GM18870 (cell line): ENCODE results near the gene SLC9C1.

ENCODE experiments used
- ATAC-seq: cut with Tn5 transposase; IDR thresholded peaks from one replicate; pipeline ENCODE4 v1.9.1; 2021; ENCODE audit warnings: moderate library complexity; ENCODE audit not compliant: unreplicated experiment

Gene SLC9C1

GRCh38 chr3:112293368-112294321 lies at the start of gene SLC9C1:
Gene SLC9C1 (minus strand): TSS chr3:112294216. CDS start chr3:112286791, 7,425 bp downstream.
- peak; percentile 61 for ATAC-seq

- no peak for ATAC-seq
Observed at GRCh38 chr3:112341386-112341785, 47.4 kb upstream of the SLC9C1 start.

- no peak for ATAC-seq
Observed at GRCh38 chr3:112339609-112340008, 45.6 kb upstream of the SLC9C1 start.

GRCh38 chr3:112339134-112339533 lies 45.1 kb upstream of the SLC9C1 start:
- ATAC-seq = no peak

GRCh38 chr3:112338727-112339056 lies 44.7 kb upstream of the SLC9C1 start:
- ATAC-seq = no peak

GRCh38 chr3:112338021-112338726 lies 44.2 kb upstream of the SLC9C1 start:
- ATAC-seq = no peak

GRCh38 chr3:112335434-112335781 lies 41.4 kb upstream of the SLC9C1 start:
- no peak for ATAC-seq

GRCh38 chr3:112334691-112335433 lies 40.8 kb upstream of the SLC9C1 start:
- no peak for ATAC-seq

- ATAC-seq = no peak
Observed at GRCh38 chr3:112333381-112334317, 39.6 kb upstream of the SLC9C1 start.

GRCh38 chr3:112333002-112333380 lies 39.0 kb upstream of the SLC9C1 start, which contains the start of gene CD200:
Gene CD200 (plus strand): TSS chr3:112333156. CDS start chr3:112333213, 57 bp downstream.
- no peak for ATAC-seq

GRCh38 chr3:112331851-112332250 lies 37.8 kb upstream of the SLC9C1 start:
- no peak for ATAC-seq

GRCh38 chr3:112327371-112327951 lies 33.4 kb upstream of the SLC9C1 start:
- ATAC-seq = peak; percentile 97

GRCh38 chr3:112321867-112322652 lies 28.0 kb upstream of the SLC9C1 start:
- ATAC-seq = no peak

GRCh38 chr3:112320691-112321090 lies 26.7 kb upstream of the SLC9C1 start:
- no peak for ATAC-seq

GRCh38 chr3:112319516-112320276 lies 25.7 kb upstream of the SLC9C1 start:
- ATAC-seq = no peak

- no peak for ATAC-seq
Observed at GRCh38 chr3:112315791-112316190, 21.8 kb upstream of the SLC9C1 start.

GRCh38 chr3:112314649-112315048 lies 20.6 kb upstream of the SLC9C1 start:
- no peak for ATAC-seq

- ATAC-seq = no peak
Observed at GRCh38 chr3:112308151-112308911, 14.3 kb upstream of the SLC9C1 start.
